ENCODE measurements around the gene SGPL1.
"Not testable (repeated sequence)": the region's sequence is repeated elsewhere in the genome, so short reads cannot be mapped to it uniquely, and the experiment has no call there.

SGPL1 gene

GRCh38 chr10:70908406-70909296 lies 92.9 kb downstream of the SGPL1 start:
- DNase-seq = no peak

GRCh38 chr10:70909326-70909935 lies 93.7 kb downstream of the SGPL1 start:
- no peak for DNase-seq

- no peak for DNase-seq
These were observed 95.0 kb downstream of the SGPL1 start for GRCh38 chr10:70910486-70911341.

- DNase-seq = no peak
These were observed 95.6 kb downstream of the SGPL1 start for GRCh38 chr10:70911386-70911785.

GRCh38 chr10:70912556-70912955 lies 96.8 kb downstream of the SGPL1 start:
- DNase-seq = no peak

GRCh38 chr10:70913191-70913892 lies 97.6 kb downstream of the SGPL1 start:
- DNase-seq = no peak

GRCh38 chr10:70913893-70914240 lies 98.1 kb downstream of the SGPL1 start:
- DNase-seq = no peak

- DNase-seq = no peak
These were observed 98.6 kb downstream of the SGPL1 start for GRCh38 chr10:70914316-70914864.

- DNase-seq = no peak
These were observed 99.5 kb downstream of the SGPL1 start for GRCh38 chr10:70915206-70915605.

- DNase-seq = no peak
These were observed 100.1 kb downstream of the SGPL1 start for GRCh38 chr10:70915806-70916205.

- no peak for DNase-seq
These were observed 100.5 kb downstream of the SGPL1 start for GRCh38 chr10:70916241-70916640.

GRCh38 chr10:70917226-70917625 lies 101.5 kb downstream of the SGPL1 start:
- no peak for DNase-seq

GRCh38 chr10:70917635-70918034 lies 101.9 kb downstream of the SGPL1 start:
- DNase-seq = no peak

GRCh38 chr10:70918851-70919530 lies 103.2 kb downstream of the SGPL1 start:
- DNase-seq = no peak

- not testable (repeated sequence) for DNase-seq
These were observed 104.2 kb downstream of the SGPL1 start for GRCh38 chr10:70919906-70920305.

GRCh38 chr10:70920519-70920918 lies 104.8 kb downstream of the SGPL1 start:
- no peak for DNase-seq

- no peak for DNase-seq
These were observed 105.5 kb downstream of the SGPL1 start for GRCh38 chr10:70921285-70921684.

GRCh38 chr10:70923696-70924095 lies 107.9 kb downstream of the SGPL1 start:
- no peak for DNase-seq

GRCh38 chr10:70925377-70926225 lies 109.9 kb downstream of the SGPL1 start:
- peak; percentile 13 to 60 for DNase-seq

GRCh38 chr10:70926226-70927000 lies 110.7 kb downstream of the SGPL1 start:
- no peak for DNase-seq
